ENCODE results near the gene SCP2D1.

SCP2D1 gene

DNA sequence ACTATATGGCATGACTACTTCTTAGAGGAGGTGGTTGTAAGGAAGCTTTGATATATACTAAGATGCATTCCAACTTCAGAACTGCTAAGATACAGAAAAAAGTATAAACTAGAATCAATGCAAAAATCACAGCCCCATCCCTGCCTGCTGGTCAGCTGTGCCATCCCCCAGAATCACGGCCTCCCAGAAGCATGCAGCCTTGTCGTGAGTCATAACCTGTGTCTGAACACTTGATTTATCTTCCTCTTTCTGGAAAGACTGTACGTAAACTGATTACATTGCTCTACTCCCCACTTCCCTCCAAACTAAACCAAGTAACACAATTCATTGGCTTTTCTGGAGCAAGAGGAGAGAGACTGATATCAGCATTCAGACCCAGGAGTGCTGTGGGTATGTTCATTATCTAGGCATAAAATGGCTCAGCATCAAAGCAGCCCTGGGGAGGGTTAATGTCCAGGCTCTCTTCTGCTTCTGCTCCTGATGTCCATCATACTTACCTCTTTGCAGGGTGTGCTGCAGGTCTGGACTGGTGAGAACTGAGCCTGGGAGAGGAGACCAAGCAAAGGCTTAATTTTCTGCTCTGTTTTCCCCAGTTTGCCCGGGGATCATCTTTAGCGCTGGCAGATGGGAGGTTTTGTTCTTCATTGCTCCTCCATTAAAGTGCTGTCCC is 18.4 kb downstream of the SCP2D1 start:
- no peaks in the 10 kb centered on the region for H3K36me3 ChIP-seq (replicated peaks in 1 of 2; ENCODE audit: control insufficient read depth in 2 of 2, insufficient read depth in 2 of 2, low read length in 2 of 2)
- no peak overlapping the region for H2BK15ac ChIP-seq (ENCODE audit: low read length)
- H2AK5ac ChIP-seq (ENCODE audit: low read depth, low read length) = no peak overlapping the region
- H3K9ac ChIP-seq (ENCODE audit: low read depth, low read length, poor library complexity) = no peak overlapping the region
- no peak overlapping the region for H2BK12ac ChIP-seq (ENCODE audit: low read length)
- H2AFZ ChIP-seq (ENCODE audit: low read length) = no peak overlapping the region
- DNase-seq (ENCODE audit: low spot score) = no peak
- H4K91ac ChIP-seq (ENCODE audit: low read depth, low read length, poor library complexity) = no peak overlapping the region
- no peak overlapping the region for H3K4ac ChIP-seq (ENCODE audit: low read length)
- no peak overlapping the region for H4K8ac ChIP-seq (ENCODE audit: low read depth, low read length)
- no peak overlapping the region for H2BK5ac ChIP-seq (ENCODE audit: low read length)
- no peak overlapping the region for H3K14ac ChIP-seq (ENCODE audit: low read length)
- no peak overlapping the region for H3K18ac ChIP-seq (ENCODE audit: low read length)
- no peaks in the 10 kb centered on the region for H3K79me1 ChIP-seq (ENCODE audit: low read depth, low read length)
- no peak overlapping the region for H2BK120ac ChIP-seq (ENCODE audit: low read depth, low read length)
- H3K27me3 ChIP-seq (ENCODE audit: control insufficient read depth in 3 of 3, insufficient read depth in 3 of 3, low read depth in 1 of 3, low read length in 3 of 3) = peaks cover 0 to 6% (median 0%) of the 10 kb centered on the region in 3 experiments
- no peak overlapping the region for H3K27ac ChIP-seq (replicated peaks; ENCODE audit: low read length)
- H3K9me3 ChIP-seq (replicated peaks in 1 of 2; ENCODE audit: control insufficient read depth in 2 of 2, insufficient read depth in 1 of 2, low read depth in 1 of 2, low read length in 2 of 2) = no peaks in the 10 kb centered on the region
- peaks cover 0 to 13% of the 10 kb centered on the region in 2 donors for H3K4me1 ChIP-seq (ENCODE audit: control insufficient read depth in 2 of 2, insufficient read depth in 1 of 2, low read depth in 1 of 2, low read length in 2 of 2)
- H3K23ac ChIP-seq (ENCODE audit: low read depth, low read length, poor library complexity) = no peak overlapping the region
- H3K4me2 ChIP-seq (ENCODE audit: insufficient read depth, low read length, poor library complexity, severe bottlenecking) = no peak overlapping the region
- no peak overlapping the region for H3K4me3 ChIP-seq (ENCODE audit: low read length in 2 of 2)
- no CpG with 5 or more reads among the region's 5 CpGs for WGBS, 2 donors (ENCODE audit: extremely low coverage in 2 of 2, insufficient read length in 2 of 2, insufficient replicate concordance in 1 of 2)

DNA sequence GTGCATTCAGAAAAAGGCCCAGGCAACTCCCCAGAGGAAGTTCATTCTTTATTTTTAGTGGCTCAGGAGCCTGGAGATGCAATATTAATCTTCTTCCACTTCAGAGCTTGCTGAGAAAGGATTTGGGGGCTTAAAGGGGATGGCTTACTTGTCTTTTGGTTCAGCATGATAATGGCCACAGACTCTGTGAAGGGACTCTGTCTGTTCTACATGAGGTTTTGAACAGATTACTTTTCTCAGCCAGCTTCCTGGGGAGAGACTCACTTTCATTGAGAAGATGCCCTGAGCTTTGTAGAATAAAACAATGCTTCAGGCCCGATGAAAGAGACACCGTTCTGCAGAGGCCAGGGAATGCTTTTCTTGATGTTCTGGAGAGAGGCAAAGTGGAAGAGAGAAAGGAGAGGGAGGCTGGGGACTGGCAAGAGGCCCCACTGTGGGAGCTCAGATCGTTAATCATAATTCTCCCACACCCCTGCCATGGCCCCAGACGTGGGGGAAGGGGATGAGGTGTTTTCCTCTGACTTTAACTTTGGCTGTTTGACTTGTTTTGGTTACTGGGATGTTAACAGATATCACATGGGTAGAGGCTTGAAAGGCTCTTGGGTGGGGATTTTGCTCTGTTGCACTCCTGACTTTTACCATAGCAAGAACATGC is 19.1 kb downstream of the SCP2D1 start:
- no peak for DNase-seq (ENCODE audit: low spot score)
- Histone ChIP-seq H3K27me3 (ENCODE audit: control insufficient read depth in 3 of 3, insufficient read depth in 3 of 3, low read depth in 1 of 3, low read length in 3 of 3) (peaks cover 0 to 6% (median 0%) of the 10 kb centered on the region in 3 experiments), H3K23ac (ENCODE audit: low read depth, low read length, poor library complexity) (no peak overlapping the region), H3K4ac (ENCODE audit: low read length) (no peak overlapping the region), H3K4me2 (ENCODE audit: insufficient read depth, low read length, poor library complexity, severe bottlenecking) (no peak overlapping the region), H3K4me1 (ENCODE audit: control insufficient read depth in 2 of 2, insufficient read depth in 1 of 2, low read depth in 1 of 2, low read length in 2 of 2) (peaks cover 0 to 13% of the 10 kb centered on the region in 2 donors), H2BK5ac (ENCODE audit: low read length) (no peak overlapping the region), H3K36me3 (replicated peaks in 1 of 2; ENCODE audit: control insufficient read depth in 2 of 2, insufficient read depth in 2 of 2, low read length in 2 of 2) (no peaks in the 10 kb centered on the region), H3K14ac (ENCODE audit: low read length) (no peak overlapping the region), H2BK120ac (ENCODE audit: low read depth, low read length) (no peak overlapping the region), H3K9ac (ENCODE audit: low read depth, low read length, poor library complexity) (no peak overlapping the region), H3K27ac (replicated peaks; ENCODE audit: low read length) (no peak overlapping the region), H3K9me3 (replicated peaks in 1 of 2; ENCODE audit: control insufficient read depth in 2 of 2, insufficient read depth in 1 of 2, low read depth in 1 of 2, low read length in 2 of 2) (no peaks in the 10 kb centered on the region), H3K79me1 (ENCODE audit: low read depth, low read length) (no peaks in the 10 kb centered on the region), H2BK12ac (ENCODE audit: low read length) (no peak overlapping the region), H2BK15ac (ENCODE audit: low read length) (no peak overlapping the region), H4K91ac (ENCODE audit: low read depth, low read length, poor library complexity) (no peak overlapping the region), H2AK5ac (ENCODE audit: low read depth, low read length) (no peak overlapping the region), H4K8ac (ENCODE audit: low read depth, low read length) (no peak overlapping the region), H3K18ac (ENCODE audit: low read length) (no peak overlapping the region), H3K4me3 (ENCODE audit: low read length in 2 of 2) (no peak overlapping the region), H2AFZ (ENCODE audit: low read length) (peak overlapping the region; percentile 51)
- WGBS, 2 donors (ENCODE audit: extremely low coverage in 2 of 2, insufficient read length in 2 of 2, insufficient replicate concordance in 1 of 2) = no CpG with 5 or more reads among the region's 4 CpGs

DNA sequence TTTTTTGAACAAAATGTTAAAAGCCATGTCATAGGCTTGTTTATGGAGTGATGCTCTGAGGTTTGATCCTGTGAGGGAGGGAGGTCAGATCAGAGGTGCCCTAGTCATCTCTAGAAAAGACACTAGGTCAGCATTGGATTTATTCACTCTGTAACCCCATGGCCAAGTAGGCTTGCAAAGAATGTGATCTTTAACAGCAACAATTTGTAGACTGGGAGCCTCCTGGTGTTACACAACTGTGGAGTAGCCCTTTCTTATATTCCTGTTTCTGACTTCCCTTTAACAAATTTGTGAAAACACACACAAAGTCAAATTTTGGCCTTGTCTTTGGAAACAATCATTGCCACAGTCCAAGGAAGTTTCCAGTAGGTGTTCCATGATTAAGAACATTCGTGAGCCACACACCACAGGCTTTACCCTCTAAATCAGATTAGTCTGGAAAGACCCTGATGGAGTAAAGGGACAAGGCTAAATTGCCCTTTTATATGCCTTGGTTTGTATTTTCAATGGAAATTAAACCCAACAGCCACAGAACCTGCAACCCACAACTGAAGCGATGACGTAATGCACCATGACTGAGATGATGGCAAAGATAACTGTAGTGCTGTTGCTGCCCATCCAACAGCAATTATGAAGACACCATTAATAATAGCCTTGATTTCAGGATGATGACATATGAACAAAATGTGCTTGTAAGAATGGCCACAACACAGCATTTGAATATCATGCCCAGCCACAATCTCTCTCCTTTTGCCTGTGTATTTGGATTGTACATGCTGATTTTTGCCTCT is 22.1 kb downstream of the SCP2D1 start:
- H4K8ac ChIP-seq (ENCODE audit: low read depth, low read length) = no peak overlapping the region
- no peak overlapping the region for H3K27ac ChIP-seq (replicated peaks; ENCODE audit: low read length)
- H2AK5ac ChIP-seq (ENCODE audit: low read depth, low read length) = no peak overlapping the region
- no peak overlapping the region for H2BK120ac ChIP-seq (ENCODE audit: low read depth, low read length)
- H3K14ac ChIP-seq (ENCODE audit: low read length) = no peak overlapping the region
- H3K36me3 ChIP-seq (replicated peaks in 1 of 2; ENCODE audit: control insufficient read depth in 2 of 2, insufficient read depth in 2 of 2, low read length in 2 of 2) = no peaks in the 10 kb centered on the region
- no peak overlapping the region for H3K4ac ChIP-seq (ENCODE audit: low read length)
- H3K79me1 ChIP-seq (ENCODE audit: low read depth, low read length) = no peaks in the 10 kb centered on the region
- peaks cover 0 to 6% (median 0%) of the 10 kb centered on the region in 3 experiments for H3K27me3 ChIP-seq (ENCODE audit: control insufficient read depth in 3 of 3, insufficient read depth in 3 of 3, low read depth in 1 of 3, low read length in 3 of 3)
- no peak overlapping the region for H3K4me3 ChIP-seq (ENCODE audit: low read length in 2 of 2)
- no peak overlapping the region for H2BK5ac ChIP-seq (ENCODE audit: low read length)
- no peak overlapping the region for H2BK15ac ChIP-seq (ENCODE audit: low read length)
- H2AFZ ChIP-seq (ENCODE audit: low read length) = no peak overlapping the region
- H3K4me1 ChIP-seq (ENCODE audit: control insufficient read depth in 2 of 2, insufficient read depth in 1 of 2, low read depth in 1 of 2, low read length in 2 of 2) = peaks cover 0 to 18% of the 10 kb centered on the region in 2 donors
- H3K9me3 ChIP-seq (replicated peaks in 1 of 2; ENCODE audit: control insufficient read depth in 2 of 2, insufficient read depth in 1 of 2, low read depth in 1 of 2, low read length in 2 of 2) = peaks cover 0 to 2% of the 10 kb centered on the region in 2 donors
- H3K9ac ChIP-seq (ENCODE audit: low read depth, low read length, poor library complexity) = no peak overlapping the region
- no peak overlapping the region for H4K91ac ChIP-seq (ENCODE audit: low read depth, low read length, poor library complexity)
- H2BK12ac ChIP-seq (ENCODE audit: low read length) = no peak overlapping the region
- H3K18ac ChIP-seq (ENCODE audit: low read length) = no peak overlapping the region
- H3K4me2 ChIP-seq (ENCODE audit: insufficient read depth, low read length, poor library complexity, severe bottlenecking) = no peak overlapping the region
- no peak for DNase-seq (ENCODE audit: low spot score)
- no peak overlapping the region for H3K23ac ChIP-seq (ENCODE audit: low read depth, low read length, poor library complexity)
- no CpG with 5 or more reads among the region's 3 CpGs for WGBS, 2 donors (ENCODE audit: extremely low coverage in 2 of 2, insufficient read length in 2 of 2, insufficient replicate concordance in 1 of 2)

DNA sequence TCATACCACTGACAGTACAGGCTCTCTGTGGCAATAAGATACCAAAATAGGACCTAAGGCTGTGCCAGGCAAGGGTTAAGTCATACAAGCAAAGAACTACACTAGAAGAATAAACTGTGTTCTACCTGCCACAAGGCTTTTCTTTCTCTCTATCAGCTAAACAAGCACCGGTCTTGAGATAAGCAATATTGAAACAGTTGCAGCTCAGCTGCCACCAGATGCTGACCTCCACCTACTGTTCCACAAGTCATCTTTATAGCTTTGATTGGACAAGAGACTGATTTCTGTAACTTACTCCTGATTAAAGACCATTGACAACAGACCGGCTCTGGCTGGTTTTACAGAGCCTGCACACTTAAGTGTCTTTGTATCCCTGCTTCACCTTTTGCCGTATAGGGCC is 24.1 kb downstream of the SCP2D1 start:
- no peak overlapping the region for H3K4ac ChIP-seq (ENCODE audit: low read length)
- H4K8ac ChIP-seq (ENCODE audit: low read depth, low read length) = no peak overlapping the region
- no CpG with 5 or more reads among the region's 3 CpGs for WGBS, 2 donors (ENCODE audit: extremely low coverage in 2 of 2, insufficient read length in 2 of 2, insufficient replicate concordance in 1 of 2)
- H2BK120ac ChIP-seq (ENCODE audit: low read depth, low read length) = no peak overlapping the region
- H2BK12ac ChIP-seq (ENCODE audit: low read length) = no peak overlapping the region
- peaks cover 0 to 2% of the 10 kb centered on the region in 2 donors for H3K9me3 ChIP-seq (replicated peaks in 1 of 2; ENCODE audit: control insufficient read depth in 2 of 2, insufficient read depth in 1 of 2, low read depth in 1 of 2, low read length in 2 of 2)
- no peak overlapping the region for H3K23ac ChIP-seq (ENCODE audit: low read depth, low read length, poor library complexity)
- no peak overlapping the region for H2AK5ac ChIP-seq (ENCODE audit: low read depth, low read length)
- no peak overlapping the region for H2BK15ac ChIP-seq (ENCODE audit: low read length)
- no peaks in the 10 kb centered on the region for H3K27me3 ChIP-seq (ENCODE audit: control insufficient read depth in 3 of 3, insufficient read depth in 3 of 3, low read depth in 1 of 3, low read length in 3 of 3)
- H3K14ac ChIP-seq (ENCODE audit: low read length) = no peak overlapping the region
- no peak overlapping the region for H3K18ac ChIP-seq (ENCODE audit: low read length)
- no peaks in the 10 kb centered on the region for H3K36me3 ChIP-seq (replicated peaks in 1 of 2; ENCODE audit: control insufficient read depth in 2 of 2, insufficient read depth in 2 of 2, low read length in 2 of 2)
- peaks cover 0 to 9% of the 10 kb centered on the region in 2 donors for H3K4me1 ChIP-seq (ENCODE audit: control insufficient read depth in 2 of 2, insufficient read depth in 1 of 2, low read depth in 1 of 2, low read length in 2 of 2)
- no peak overlapping the region for H3K4me3 ChIP-seq (ENCODE audit: low read length in 2 of 2)
- no peak overlapping the region for H2AFZ ChIP-seq (ENCODE audit: low read length)
- no peak overlapping the region for H3K9ac ChIP-seq (ENCODE audit: low read depth, low read length, poor library complexity)
- no peak overlapping the region for H2BK5ac ChIP-seq (ENCODE audit: low read length)
- no peak overlapping the region for H3K27ac ChIP-seq (replicated peaks; ENCODE audit: low read length)
- no peak for DNase-seq (ENCODE audit: low spot score)
- no peak overlapping the region for H3K4me2 ChIP-seq (ENCODE audit: insufficient read depth, low read length, poor library complexity, severe bottlenecking)
- no peak overlapping the region for H4K91ac ChIP-seq (ENCODE audit: low read depth, low read length, poor library complexity)
- no peaks in the 10 kb centered on the region for H3K79me1 ChIP-seq (ENCODE audit: low read depth, low read length)
